ENCODE measurements around the gene TLE4. TPM values are rescaled to one million over a fixed set of nuclear protein-coding genes. Genes with fewer than 3 reads are reported as not detected.

The TLE4 gene
- total and polyA plus RNA-seq, 2 experiments from 2014 or later, result 29.6 to 38.4 TPM

DNA sequence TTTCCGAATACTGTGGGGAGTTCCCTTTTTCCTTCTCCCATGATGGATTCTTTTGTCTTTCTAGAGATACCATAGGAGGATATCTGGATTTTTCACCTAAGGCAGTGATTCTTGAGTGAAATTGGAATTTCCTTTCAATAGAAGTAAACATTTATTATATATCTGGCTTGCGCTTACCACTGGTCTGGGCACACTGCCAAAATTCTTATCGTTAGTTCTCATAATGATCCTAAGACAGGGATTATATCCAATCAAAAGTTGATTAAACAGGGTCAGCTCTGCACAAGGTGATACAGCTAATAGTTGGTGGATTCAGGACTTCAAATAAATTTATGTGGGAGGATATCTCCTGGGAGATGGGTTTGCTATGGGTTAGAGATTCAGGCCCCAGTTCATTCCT is 9.6 kb downstream of the TLE4 start:
- WGBS (ENCODE audit: low lambda C conversion rate, missing lambda C conversion rate), result 49% methylated on average over 3 of the region's 3 CpGs
- H3K9me2 ChIP-seq (replicated peaks; ENCODE audit: insufficient read depth), result no peaks in the 10 kb centered on the region
- no peak overlapping the region for H2AFZ ChIP-seq
- no peaks in the 10 kb centered on the region for H3K9me3 ChIP-seq (ENCODE audit: low read depth)
- H3K79me2 ChIP-seq, result peaks cover 39% of the 10 kb centered on the region
- peak overlapping the region; percentile 63 for H3K4me2 ChIP-seq
- peaks cover 30% of the 10 kb centered on the region for H3K4me1 ChIP-seq (ENCODE audit: insufficient read depth)
- H3K27ac ChIP-seq, result peak overlapping the region; percentile 10
- H3K36me3 ChIP-seq (replicated peaks; ENCODE audit: insufficient read depth, low read depth), result no peaks in the 10 kb centered on the region
- H3K4me3 ChIP-seq, result no peak overlapping the region
- DNase-seq (ENCODE audit: low spot score), result no peak
- no peaks in the 10 kb centered on the region for H3K27me3 ChIP-seq
- peaks cover 3% of the 10 kb centered on the region for H4K20me1 ChIP-seq (ENCODE audit: insufficient read depth, poor library complexity, severe bottlenecking)
- TF ChIP-seq EZH2 (IDR thresholded peaks at IDR 0.05; ENCODE audit: borderline replicate concordance) (no peak), CTCF (IDR thresholded peaks at IDR 0.05; ENCODE audit: poor library complexity) (no peak), EZH2phosphoT487 (IDR thresholded peaks at IDR 0.05; ENCODE audit: low read depth, severe bottlenecking, unreplicated experiment) (no peak)

DNA sequence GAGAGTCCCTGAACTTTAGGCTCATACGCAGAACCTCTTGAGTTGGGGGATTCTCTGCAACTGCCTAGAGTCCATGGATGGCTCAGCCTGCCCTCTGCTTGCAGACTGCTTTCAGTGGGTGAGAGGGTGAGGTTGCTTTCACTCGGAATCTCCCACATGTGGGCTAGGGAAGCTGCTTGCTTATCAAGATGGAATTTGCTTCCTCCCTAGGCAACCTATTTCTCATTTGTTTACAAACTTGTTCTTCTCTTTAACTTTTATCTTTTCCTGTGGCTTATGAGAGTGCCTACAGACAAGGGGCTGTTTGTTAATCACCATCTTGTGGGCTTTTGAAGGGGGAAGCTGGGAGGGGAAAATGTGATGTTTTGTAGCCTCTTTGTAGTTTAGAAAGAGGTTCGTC is 10.0 kb downstream of the TLE4 start:
- peaks cover 3% of the 10 kb centered on the region for H4K20me1 ChIP-seq (ENCODE audit: insufficient read depth, poor library complexity, severe bottlenecking)
- H3K9me3 ChIP-seq (ENCODE audit: low read depth), result no peaks in the 10 kb centered on the region
- H3K9me2 ChIP-seq (replicated peaks; ENCODE audit: insufficient read depth), result no peaks in the 10 kb centered on the region
- peak overlapping the region; percentile 63 for H3K4me2 ChIP-seq
- DNase-seq (ENCODE audit: low spot score), result peak; percentile 68
- peaks cover 30% of the 10 kb centered on the region for H3K4me1 ChIP-seq (ENCODE audit: insufficient read depth)
- H3K79me2 ChIP-seq, result peaks cover 40% of the 10 kb centered on the region
- H3K4me3 ChIP-seq, result no peak overlapping the region
- no peaks in the 10 kb centered on the region for H3K36me3 ChIP-seq (replicated peaks; ENCODE audit: insufficient read depth, low read depth)
- 20% methylated on average over 3 of the region's 3 CpGs for WGBS (ENCODE audit: low lambda C conversion rate, missing lambda C conversion rate)
- no peaks in the 10 kb centered on the region for H3K27me3 ChIP-seq
- H2AFZ ChIP-seq, result no peak overlapping the region
- peak overlapping the region; percentile 10 for H3K27ac ChIP-seq
- TF ChIP-seq EZH2 (IDR thresholded peaks at IDR 0.05; ENCODE audit: borderline replicate concordance) (no peak), EZH2phosphoT487 (IDR thresholded peaks at IDR 0.05; ENCODE audit: low read depth, severe bottlenecking, unreplicated experiment) (no peak)

DNA sequence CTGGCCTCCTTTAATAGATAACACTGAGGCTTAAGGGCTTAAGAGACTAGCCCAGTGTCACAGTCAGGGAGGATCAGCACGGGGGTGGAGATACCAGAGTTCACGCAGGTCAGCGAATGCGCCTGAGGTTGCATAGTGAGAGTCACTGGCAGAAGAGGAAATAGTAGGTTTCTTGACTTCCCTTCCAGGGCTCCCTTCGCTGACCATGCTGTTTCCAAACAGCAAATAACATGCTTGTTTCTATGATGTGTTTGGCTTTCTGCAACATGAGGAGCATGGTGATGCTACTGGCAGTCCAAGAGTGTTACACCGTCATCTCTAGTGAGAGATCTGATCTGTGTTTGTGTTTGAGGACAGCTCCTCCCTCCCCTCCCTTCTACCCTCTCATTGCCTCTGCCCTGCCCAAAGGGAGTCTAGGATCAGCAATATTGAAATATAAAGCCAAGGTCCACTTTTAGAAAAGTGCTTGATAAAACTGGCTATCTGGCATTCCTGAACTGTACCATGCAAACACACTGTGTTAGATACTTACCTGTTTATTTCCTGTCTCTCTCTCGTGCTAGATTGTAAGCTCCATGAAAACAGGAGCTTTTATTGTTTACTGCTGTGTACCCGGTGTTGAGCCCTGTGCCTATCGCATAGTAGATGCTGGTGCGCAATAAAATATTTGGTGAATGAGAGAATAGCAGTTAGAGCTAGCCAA is 12.3 kb downstream of the TLE4 start:
- DNase-seq (ENCODE audit: low spot score), result peak; percentile 35
- H4K20me1 ChIP-seq (ENCODE audit: insufficient read depth, poor library complexity, severe bottlenecking), result peaks cover 3% of the 10 kb centered on the region
- peaks cover 41% of the 10 kb centered on the region for H3K79me2 ChIP-seq

More for the DNA sequence above, 12.3 kb downstream of the TLE4 start:
- H3K4me1 ChIP-seq (ENCODE audit: insufficient read depth), result peaks cover 30% of the 10 kb centered on the region
- H3K4me2 ChIP-seq, result peak overlapping the region; percentile 38
- no peaks in the 10 kb centered on the region for H3K27me3 ChIP-seq
- no peak overlapping the region for H3K4me3 ChIP-seq
- WGBS (ENCODE audit: low lambda C conversion rate, missing lambda C conversion rate), result 61% methylated on average over 10 of the region's 10 CpGs
- no peak overlapping the region for H3K27ac ChIP-seq
- H3K36me3 ChIP-seq (replicated peaks; ENCODE audit: insufficient read depth, low read depth), result no peaks in the 10 kb centered on the region
- no peaks in the 10 kb centered on the region for H3K9me2 ChIP-seq (replicated peaks; ENCODE audit: insufficient read depth)
- no peak for TF ChIP-seq EZH2phosphoT487 (IDR thresholded peaks at IDR 0.05; ENCODE audit: low read depth, severe bottlenecking, unreplicated experiment)
- no peak for TF ChIP-seq EZH2 (IDR thresholded peaks at IDR 0.05; ENCODE audit: borderline replicate concordance)
- TF ChIP-seq CTCF (IDR thresholded peaks at IDR 0.05; ENCODE audit: poor library complexity), result no peak
- no peaks in the 10 kb centered on the region for H3K9me3 ChIP-seq (ENCODE audit: low read depth)
- no peak overlapping the region for H2AFZ ChIP-seq
